ENCODE data around the gene PRKACA.
"Not testable (repeated sequence)": the region's sequence is repeated elsewhere in the genome, so short reads cannot be mapped to it uniquely, and the experiment has no call there.

The PRKACA gene

GRCh38 chr19:14063105-14063504, 54.5 kb downstream of the PRKACA start:
- DNase-seq = no peak

DNA sequence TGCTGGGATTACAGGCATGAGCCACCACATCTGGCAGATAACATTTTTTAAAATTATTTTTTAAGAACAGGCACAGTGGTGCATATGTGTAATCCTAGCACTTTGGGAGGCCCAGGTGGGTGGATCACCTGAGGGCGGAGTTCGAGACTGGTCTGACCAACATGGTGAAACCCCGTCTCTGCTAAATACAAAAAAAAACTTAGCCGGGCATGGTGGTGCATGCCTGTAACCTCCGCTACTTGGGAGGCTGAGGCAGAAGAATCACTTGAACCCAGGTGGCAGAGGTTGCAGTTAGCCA, 55.1 kb downstream of the PRKACA start:
- no peak for DNase-seq

DNA sequence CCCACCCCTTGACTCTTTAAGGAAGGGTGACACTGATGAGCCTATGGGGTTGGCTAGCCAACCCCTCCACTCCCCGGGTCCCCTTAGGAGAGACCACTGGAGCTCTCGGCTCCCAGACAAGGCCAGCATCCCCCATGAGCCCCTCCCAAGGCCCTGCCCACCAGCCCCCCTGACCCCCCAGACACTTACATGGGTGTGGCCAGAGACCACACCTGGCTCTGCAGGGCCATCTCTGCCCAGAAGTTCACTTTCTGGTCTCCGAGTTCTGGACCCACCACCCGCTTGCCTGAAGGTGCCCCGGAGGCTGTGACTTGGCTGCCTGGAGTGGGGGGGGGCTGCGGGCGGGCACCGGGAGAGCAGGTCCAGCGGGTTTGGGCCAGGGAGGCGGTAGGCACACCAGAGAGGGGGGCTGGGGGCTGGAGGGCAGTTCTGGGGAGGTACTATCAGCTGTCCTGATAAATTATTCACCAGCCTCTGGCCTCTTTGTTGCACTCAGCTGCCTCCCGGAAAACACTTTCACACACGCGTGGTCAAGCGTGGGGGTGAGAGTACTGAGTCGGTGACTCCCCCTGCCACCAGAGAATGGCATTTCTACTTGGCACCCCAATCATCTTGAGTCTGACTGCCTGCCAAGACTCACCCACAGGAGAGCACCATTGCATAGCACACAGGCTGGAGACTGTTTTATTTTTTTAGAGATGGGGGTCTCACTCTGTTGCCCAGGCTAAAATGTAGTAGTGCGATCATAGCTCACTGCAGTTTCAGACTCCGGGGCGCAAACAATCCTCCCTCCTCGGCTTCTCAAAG, 55.6 kb downstream of the PRKACA start, which contains the start of gene PALM3:
PALM3 (minus strand) TSS at position 326 of the 807 bp plus-strand sequence; CDS start at position 230, 96 bp downstream.
- no peak for DNase-seq

GRCh38 chr19:14061081-14061749, 56.3 kb downstream of the PRKACA start:
- DNase-seq = no peak

- no peak for DNase-seq
These were observed 57.9 kb downstream of the PRKACA start for GRCh38 chr19:14059652-14060155.

DNA sequence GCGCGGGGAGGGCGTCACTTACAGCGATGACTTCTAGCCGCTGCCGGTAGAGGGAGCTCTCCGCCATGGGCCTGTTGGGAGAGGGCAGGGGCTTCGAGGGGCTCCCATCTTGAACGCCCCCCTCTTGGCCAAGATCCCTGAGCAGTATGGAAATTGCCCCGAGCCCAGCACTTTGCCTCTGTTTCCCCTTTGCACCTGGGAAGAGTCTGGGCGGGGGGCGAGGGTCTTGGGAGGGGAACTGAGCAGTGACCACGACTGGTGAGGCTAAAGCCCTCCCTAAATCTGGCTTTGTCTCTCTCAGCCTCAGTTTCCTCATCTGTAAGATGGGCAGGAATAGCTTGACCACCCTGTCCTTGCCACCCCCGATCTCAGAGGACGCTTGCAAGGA, 58.5 kb downstream of the PRKACA start:
- no peak for DNase-seq

DNA sequence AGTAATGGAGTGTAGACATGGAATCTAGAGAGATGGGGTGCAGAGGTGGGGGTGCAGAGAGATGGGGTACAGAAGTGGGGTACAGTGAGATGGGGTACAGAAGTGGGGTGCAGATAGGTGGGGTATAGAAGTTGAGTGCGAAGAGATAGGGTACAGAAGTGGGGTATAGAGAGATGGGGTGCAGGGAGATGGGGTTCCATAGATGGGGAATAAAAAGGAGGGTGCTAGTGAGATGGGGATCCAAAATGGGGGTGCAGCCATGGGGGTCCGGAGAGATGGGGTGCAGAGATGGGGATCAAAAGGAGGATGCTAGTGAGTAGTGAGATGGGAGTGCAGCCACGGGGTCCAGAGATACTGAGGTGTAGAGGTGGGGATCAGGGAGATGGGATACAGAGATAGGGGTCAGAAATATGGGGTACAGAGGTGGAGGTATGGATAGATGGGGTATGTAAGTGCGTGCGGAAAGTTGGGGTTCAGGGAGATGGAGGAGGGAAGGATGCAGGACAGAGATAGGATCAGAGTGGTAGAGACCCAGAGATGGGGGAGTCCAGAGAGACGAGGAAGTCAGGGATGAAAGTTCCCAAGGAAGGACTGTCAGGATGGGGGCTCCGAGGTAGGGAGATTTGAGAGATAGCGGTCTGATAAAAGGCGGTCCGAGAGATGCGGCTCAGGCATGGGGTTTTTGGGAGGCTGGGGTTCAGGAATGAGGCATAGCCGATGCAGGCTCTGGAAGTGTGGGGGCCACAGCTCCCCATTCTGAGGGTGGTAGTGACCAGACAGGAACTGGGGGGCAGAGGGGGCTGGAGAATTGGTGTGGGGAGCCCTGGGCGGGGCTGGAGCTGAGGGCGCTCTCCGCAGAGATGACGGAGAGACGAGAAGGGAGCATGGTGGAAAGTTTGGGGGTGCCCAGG, 59.1 kb downstream of the PRKACA start:
- no peak for DNase-seq

DNA sequence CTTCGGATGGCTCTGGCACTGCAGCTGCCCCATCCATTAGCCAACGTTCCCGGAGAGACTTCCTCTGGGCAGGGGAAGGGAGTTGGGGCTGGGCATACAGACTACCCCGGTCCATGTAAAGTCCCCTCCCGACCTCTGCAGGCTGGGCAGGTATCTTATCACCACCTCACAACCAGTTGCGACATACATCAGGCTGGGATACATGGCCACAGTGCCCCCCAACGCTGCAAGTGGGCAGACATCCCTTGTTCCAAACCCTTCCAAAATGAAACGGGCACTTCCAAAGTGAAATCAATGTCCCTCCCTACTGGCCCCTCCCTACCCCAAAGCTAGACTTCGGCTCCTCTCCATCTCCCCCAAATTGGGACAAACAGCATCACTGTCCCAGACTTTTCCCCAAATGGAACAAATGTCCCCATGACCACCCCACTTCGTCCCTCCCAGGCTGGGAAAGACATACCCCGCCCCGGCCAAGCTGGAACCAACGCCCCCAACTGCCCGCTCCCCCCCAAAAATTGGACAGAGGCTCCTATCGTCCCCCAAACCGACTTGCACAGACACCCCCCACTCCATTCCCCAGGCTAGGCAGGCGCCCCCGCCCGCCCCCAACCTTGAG, 60.7 kb downstream of the PRKACA start:
- DNase-seq = no peak

DNA sequence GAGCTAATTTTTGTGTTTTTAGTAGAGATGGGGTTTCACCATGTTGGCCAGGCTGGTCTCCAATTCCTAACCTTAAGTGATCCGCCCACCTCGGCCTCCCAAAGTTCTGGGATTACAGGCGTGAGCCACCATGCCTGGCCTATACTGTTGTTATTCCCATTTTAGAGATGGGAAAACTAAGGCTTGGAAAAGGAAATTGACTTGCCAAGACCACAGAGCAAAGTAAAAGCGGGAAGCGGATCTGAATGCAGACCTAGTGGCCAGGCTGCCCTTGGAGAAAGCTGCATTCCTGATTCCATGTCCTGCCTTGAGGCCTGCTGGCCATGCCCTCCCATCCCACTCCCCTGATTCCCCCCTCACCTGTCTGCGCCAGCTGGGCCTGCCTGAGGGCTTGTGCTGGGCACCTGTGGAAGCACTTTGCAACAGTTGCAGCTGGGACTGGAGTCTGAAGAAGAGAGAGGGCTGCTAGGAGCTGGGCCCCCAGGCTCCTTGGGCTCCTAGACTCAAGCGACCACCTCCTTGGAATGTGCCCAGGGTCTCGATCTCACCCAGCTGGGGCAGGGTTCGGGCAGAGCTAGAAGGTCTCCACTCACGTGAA, 61.4 kb downstream of the PRKACA start:
- no peak for DNase-seq

GRCh38 chr19:14055396-14055795, 62.2 kb downstream of the PRKACA start:
- no peak for DNase-seq

GRCh38 chr19:14054721-14055120, 62.8 kb downstream of the PRKACA start:
- DNase-seq = no peak

- DNase-seq = no peak
These were observed 63.5 kb downstream of the PRKACA start for GRCh38 chr19:14054099-14054498.

DNA sequence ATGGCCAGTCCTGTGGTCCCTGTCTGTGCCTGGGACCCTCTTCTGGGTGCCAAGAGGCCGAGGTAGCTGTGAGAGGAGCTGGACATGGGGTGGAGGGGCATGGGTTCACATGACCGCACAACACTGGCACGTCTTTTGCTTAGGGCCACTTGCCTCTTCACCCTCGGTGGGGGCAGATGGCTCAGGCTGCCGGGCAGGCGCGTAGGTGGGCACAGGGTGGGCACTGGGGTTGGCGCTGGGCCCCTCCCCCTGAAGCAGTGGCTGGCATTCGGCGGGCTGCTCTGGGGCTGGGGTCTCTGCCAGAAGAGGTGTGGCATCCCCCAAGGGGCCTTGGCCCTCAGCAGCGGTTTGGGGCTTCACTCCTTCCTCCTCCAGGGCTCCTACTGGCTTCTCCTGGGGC, 64.1 kb downstream of the PRKACA start:
- DNase-seq = no peak

- DNase-seq = no peak
These were observed 64.5 kb downstream of the PRKACA start for GRCh38 chr19:14053032-14053431.

GRCh38 chr19:14052470-14052869, 65.1 kb downstream of the PRKACA start:
- DNase-seq = no peak

DNA sequence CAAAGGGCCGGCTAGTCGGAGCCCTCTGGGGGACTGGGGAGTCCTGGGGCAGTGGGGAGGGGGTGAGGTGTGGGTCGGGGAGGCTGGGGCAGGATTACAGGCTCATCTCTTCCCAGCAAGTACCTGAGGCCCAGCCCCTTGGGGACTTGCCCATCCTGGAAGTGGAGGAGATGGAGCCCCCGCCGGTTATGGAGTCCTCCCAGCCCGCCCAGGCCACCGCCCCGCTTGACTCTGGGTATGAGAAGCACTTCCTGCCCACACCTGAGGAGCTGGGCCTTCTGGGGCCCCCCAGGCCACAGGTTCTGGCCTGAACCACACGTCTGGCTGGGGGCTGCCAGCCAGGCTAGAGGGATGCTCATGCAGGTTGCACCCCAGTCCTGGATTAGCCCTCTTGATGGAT, 65.6 kb downstream of the PRKACA start:
- DNase-seq = no peak

- not testable (repeated sequence) for DNase-seq
These were observed 66.6 kb downstream of the PRKACA start for GRCh38 chr19:14050961-14051360.

DNA sequence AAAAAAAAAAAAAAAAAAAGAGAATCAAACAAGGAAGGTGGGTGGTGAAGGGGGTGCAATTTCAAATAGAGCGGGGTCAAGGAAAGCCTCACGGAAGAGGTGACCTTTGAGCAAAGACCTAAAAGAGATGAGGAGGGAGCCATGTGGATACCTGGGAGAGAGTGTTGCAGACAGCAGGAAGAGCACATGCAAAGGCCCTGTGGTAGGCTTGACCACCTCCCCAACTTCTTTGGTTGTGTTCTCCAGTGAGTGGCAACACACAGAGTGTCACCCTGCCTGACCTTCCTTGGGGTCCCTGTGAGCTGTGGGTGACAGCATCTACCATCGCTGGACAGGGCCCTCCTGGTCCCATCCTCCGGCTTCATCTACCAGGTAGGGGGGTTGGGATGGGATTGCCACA, 67.0 kb downstream of the PRKACA start:
- no peak for DNase-seq

GRCh38 chr19:14048443-14049153, 69.0 kb downstream of the PRKACA start:
- DNase-seq = no peak

DNA sequence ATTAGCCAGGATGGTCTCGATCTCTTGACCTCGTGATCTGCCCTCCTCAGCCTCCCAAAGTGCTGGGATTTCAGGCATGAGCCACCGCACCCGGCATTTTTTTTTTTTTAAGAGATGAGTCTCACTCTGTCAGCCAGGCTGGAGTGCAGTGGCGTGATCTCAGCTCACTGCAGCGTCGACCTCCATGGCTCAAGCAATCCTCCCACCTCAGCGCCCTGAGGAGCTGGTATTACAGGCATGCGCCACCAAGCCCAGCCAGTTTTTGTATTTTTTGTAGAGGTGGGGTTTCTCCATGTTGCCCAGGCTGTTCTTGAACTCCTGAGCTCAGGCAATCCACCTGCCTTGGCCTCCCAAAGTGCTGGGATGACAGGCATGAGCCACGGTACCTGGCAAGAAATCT, 69.7 kb downstream of the PRKACA start:
- not testable (repeated sequence) for DNase-seq

All from NCI-H1436 treated with DMSO at 0.1 percent for 48 hours (cell line).